MM.1S (cell line): Measurements from ENCODE around the gene B4GALT5.

ENCODE experiments used
- DNase-seq: peaks from one replicate; pipeline ENCODE4 v3.0.0-alpha.2; 2015
- H2AFZ ChIP-seq: fragments of 300-600 bp; sonication (generic); 2 replicates; pipeline ENCODE4 v1.6.0; 2016; ENCODE audit warnings: antibody characterized with exemption, low read length
- H3F3A ChIP-seq: fragments of 300-600 bp; sonication (generic); 2 replicates; pipeline ENCODE4 v1.6.1; 2016; ENCODE audit warnings: mild to moderate bottlenecking, antibody characterized with exemption, low read length, moderate library complexity, mixed read lengths; ENCODE audit not compliant: insufficient read depth
- H3K27ac ChIP-seq: fragments of 300-600 bp; sonication (generic); 2 replicates; pipeline ENCODE4 v1.5.1; 2016; ENCODE audit warnings: mild to moderate bottlenecking, low read length
- H3K27me3 ChIP-seq: fragments of 300-600 bp; sonication (generic); replicated peaks from 2 replicates; pipeline ENCODE4 v1.6.0; 2016; ENCODE audit warnings: low read length; ENCODE audit not compliant: insufficient read depth
- H3K36me3 ChIP-seq: fragments of 300-600 bp; sonication (generic); replicated peaks from 2 replicates; pipeline ENCODE4 v1.6.1; 2016; ENCODE audit warnings: mild to moderate bottlenecking, low read length, mixed read lengths; ENCODE audit not compliant: insufficient read depth
- H3K4me1 ChIP-seq: fragments of 300-600 bp; sonication (generic); 2 replicates; pipeline ENCODE4 v1.6.1; 2016; ENCODE audit warnings: low read length, mixed read lengths
- H3K4me2 ChIP-seq: fragments of 300-600 bp; sonication (generic); 2 replicates; pipeline ENCODE4 v1.6.0; 2016; ENCODE audit warnings: low read depth, low read length
- H3K4me3 ChIP-seq: fragments of 300-600 bp; sonication (generic); 2 replicates; pipeline ENCODE4 v1.5.1; 2016; ENCODE audit warnings: low read length, mixed read lengths
- H3K79me2 ChIP-seq: fragments of 300-600 bp; sonication (generic); 2 replicates; pipeline ENCODE4 v1.6.1; 2016; ENCODE audit warnings: mixed run types, low read length, mixed read lengths
- H3K9ac ChIP-seq: fragments of 300-600 bp; sonication (generic); 2 replicates; pipeline ENCODE4 v1.6.1; 2016; ENCODE audit warnings: low read length, mixed read lengths
- H3K9me2 ChIP-seq: fragments of 300-600 bp; sonication (generic); replicated peaks from 2 replicates; pipeline ENCODE4 v1.6.1; 2016; ENCODE audit warnings: mild to moderate bottlenecking, low read length, mixed read lengths; ENCODE audit not compliant: insufficient read depth
- H3K9me3 ChIP-seq: fragments of 300-600 bp; sonication (generic); replicated peaks from 2 replicates; pipeline ENCODE4 v1.6.1; 2016; ENCODE audit warnings: mild to moderate bottlenecking, low read length, mixed read lengths; ENCODE audit not compliant: insufficient read depth
- H4K20me1 ChIP-seq: fragments of 300-600 bp; sonication (generic); 2 replicates; pipeline ENCODE4 v1.6.1; 2016; ENCODE audit warnings: mild to moderate bottlenecking, low read length, moderate library complexity, mixed read lengths; ENCODE audit not compliant: insufficient read depth
- CTCF ChIP-seq: fragments of 300-600 bp; sonication (generic); IDR thresholded peaks from 2 replicates; pipeline ENCODE4 v1.5.1; 2016; ENCODE audit warnings: antibody characterized with exemption, low read length, mixed read lengths
- EZH2 ChIP-seq: fragments of 300-600 bp; sonication (generic); optimal IDR thresholded peaks from 2 replicates; pipeline ENCODE3; 2017; ENCODE audit warnings: low read depth, mild to moderate bottlenecking, antibody characterized with exemption, low read length, mixed read lengths
- EZH2phosphoT487 ChIP-seq: fragments of 300-600 bp; sonication (generic); IDR thresholded peaks from 2 replicates; pipeline ENCODE4 v1.6.1; 2018; ENCODE audit warnings: antibody characterized with exemption, low read length

B4GALT5 gene

GRCh38 chr20:49593466-49594142 is 120.1 kb downstream of the B4GALT5 start:
- H4K20me1 ChIP-seq: no peaks in the 10 kb centered on the region
- H3K27ac ChIP-seq: no peak overlapping the region
- H2AFZ ChIP-seq: no peak overlapping the region
- peaks cover 14% of the 10 kb centered on the region; the same call in 1 of the 2 replicates for H3K4me1 ChIP-seq
- TF ChIP-seq CTCF: no peak
- TF ChIP-seq EZH2: no peak
- TF ChIP-seq EZH2phosphoT487: no peak
- no peaks in the 10 kb centered on the region for H3K9me3 ChIP-seq
- DNase-seq: no peak
- no peaks in the 10 kb centered on the region for H3K9me2 ChIP-seq
- no peaks in the 10 kb centered on the region for H3K36me3 ChIP-seq
- H3K9ac ChIP-seq: no peak overlapping the region
- no peak overlapping the region for H3K4me3 ChIP-seq
- H3K4me2 ChIP-seq: no peak overlapping the region
- no peaks in the 10 kb centered on the region for H3F3A ChIP-seq
- H3K79me2 ChIP-seq: no peaks in the 10 kb centered on the region
- no peaks in the 10 kb centered on the region for H3K27me3 ChIP-seq

GRCh38 chr20:49592120-49592519 is 121.6 kb downstream of the B4GALT5 start:
- Histone ChIP-seq H3F3A (no peaks in the 10 kb centered on the region), H2AFZ (no peak overlapping the region), H3K4me1 (peaks cover 7% of the 10 kb centered on the region; the same call in 1 of the 2 replicates), H3K9ac (no peak overlapping the region), H4K20me1 (no peaks in the 10 kb centered on the region), H3K9me2 (no peaks in the 10 kb centered on the region), H3K9me3 (no peaks in the 10 kb centered on the region), H3K4me3 (no peak overlapping the region), H3K79me2 (no peaks in the 10 kb centered on the region), H3K27me3 (no peaks in the 10 kb centered on the region), H3K36me3 (no peaks in the 10 kb centered on the region), H3K27ac (no peak overlapping the region), H3K4me2 (no peak overlapping the region)
- TF ChIP-seq CTCF (no peak), EZH2phosphoT487 (no peak), EZH2 (no peak)
- no peak for DNase-seq

GRCh38 chr20:49591217-49591865 is 122.3 kb downstream of the B4GALT5 start:
- no peak overlapping the region for H3K4me3 ChIP-seq
- H2AFZ ChIP-seq: no peak overlapping the region
- no peaks in the 10 kb centered on the region for H3K9me2 ChIP-seq
- H3K27ac ChIP-seq: no peak overlapping the region
- no peak overlapping the region for H3K4me2 ChIP-seq
- no peaks in the 10 kb centered on the region for H3K36me3 ChIP-seq
- H3F3A ChIP-seq: no peaks in the 10 kb centered on the region
- TF ChIP-seq EZH2: no peak
- no peak for TF ChIP-seq EZH2phosphoT487
- no peak for TF ChIP-seq CTCF
- H3K9me3 ChIP-seq: no peaks in the 10 kb centered on the region
- H3K9ac ChIP-seq: no peak overlapping the region
- peaks cover 6% of the 10 kb centered on the region; the same call in 1 of the 2 replicates for H3K4me1 ChIP-seq
- H3K79me2 ChIP-seq: no peaks in the 10 kb centered on the region
- no peak for DNase-seq
- no peaks in the 10 kb centered on the region for H3K27me3 ChIP-seq
- H4K20me1 ChIP-seq: no peaks in the 10 kb centered on the region
